ENCODE measurements around the gene DHRS2. TPM values are rescaled to one million over a fixed set of nuclear protein-coding genes. Genes with fewer than 3 reads are reported as not detected.
A peak's percentile ranks its signal among the peaks of the same experiment; 100 is the strongest.

DHRS2 gene
- total and polyA plus RNA-seq, 8 donors = 3.7 to 19.6 (median 6.7) TPM; not detected in 3

DNA sequence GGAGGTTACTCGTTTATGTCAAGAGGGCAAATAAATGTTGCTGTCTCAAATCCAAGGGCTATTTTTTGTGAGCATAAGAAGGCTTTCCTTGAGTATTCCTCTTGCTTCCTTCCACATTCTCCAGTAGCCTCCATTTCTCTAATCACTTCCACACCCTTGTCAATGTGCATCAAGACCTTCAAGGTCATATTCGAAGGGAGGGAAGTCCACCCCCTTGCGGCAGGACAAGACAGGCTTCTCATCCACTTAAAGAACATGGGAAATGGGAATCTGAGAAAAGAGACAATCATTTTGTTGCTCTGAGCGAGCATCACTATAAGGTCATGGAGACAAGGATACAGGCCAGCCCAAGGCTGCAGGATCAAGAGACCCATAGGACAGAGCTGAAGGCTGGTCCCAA is 13.2 kb upstream of the DHRS2 start:
- TF ChIP-seq POLR2A (IDR thresholded peaks at IDR 0.05) (no peak), POLR2AphosphoS5 (IDR thresholded peaks at IDR 0.05) (no peak), EP300 (IDR thresholded peaks at IDR 0.05) (no peak)
- TF ChIP-seq, protein P1, sequence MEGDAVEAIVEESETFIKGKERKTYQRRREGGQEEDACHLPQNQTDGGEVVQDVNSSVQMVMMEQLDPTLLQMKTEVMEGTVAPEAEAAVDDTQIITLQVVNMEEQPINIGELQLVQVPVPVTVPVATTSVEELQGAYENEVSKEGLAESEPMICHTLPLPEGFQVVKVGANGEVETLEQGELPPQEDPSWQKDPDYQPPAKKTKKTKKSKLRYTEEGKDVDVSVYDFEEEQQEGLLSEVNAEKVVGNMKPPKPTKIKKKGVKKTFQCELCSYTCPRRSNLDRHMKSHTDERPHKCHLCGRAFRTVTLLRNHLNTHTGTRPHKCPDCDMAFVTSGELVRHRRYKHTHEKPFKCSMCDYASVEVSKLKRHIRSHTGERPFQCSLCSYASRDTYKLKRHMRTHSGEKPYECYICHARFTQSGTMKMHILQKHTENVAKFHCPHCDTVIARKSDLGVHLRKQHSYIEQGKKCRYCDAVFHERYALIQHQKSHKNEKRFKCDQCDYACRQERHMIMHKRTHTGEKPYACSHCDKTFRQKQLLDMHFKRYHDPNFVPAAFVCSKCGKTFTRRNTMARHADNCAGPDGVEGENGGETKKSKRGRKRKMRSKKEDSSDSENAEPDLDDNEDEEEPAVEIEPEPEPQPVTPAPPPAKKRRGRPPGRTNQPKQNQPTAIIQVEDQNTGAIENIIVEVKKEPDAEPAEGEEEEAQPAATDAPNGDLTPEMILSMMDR (IDR thresholded peaks at IDR 0.05) = no peak
- no peak for DNase-seq
- Histone ChIP-seq H3K4me1 (peaks cover 0 to 4% (median 2%) of the 10 kb centered on the region in 4 donors), H3K27ac (no peak overlapping the region), H3K36me3 (no peaks in the 10 kb centered on the region), H3K9me3 (peaks cover 0 to 16% (median 4%) of the 10 kb centered on the region in 4 donors), H3K4me3 (no peak overlapping the region), H3K27me3 (no peaks in the 10 kb centered on the region)
- intact Hi-C loops (cut with DNase I; ENCODE audit: low total_unique reads) = no loop called here
- WGBS, 5 donors = 86 to 94% (median 88%) methylated on average over 4 of the region's 4 CpGs

DNA sequence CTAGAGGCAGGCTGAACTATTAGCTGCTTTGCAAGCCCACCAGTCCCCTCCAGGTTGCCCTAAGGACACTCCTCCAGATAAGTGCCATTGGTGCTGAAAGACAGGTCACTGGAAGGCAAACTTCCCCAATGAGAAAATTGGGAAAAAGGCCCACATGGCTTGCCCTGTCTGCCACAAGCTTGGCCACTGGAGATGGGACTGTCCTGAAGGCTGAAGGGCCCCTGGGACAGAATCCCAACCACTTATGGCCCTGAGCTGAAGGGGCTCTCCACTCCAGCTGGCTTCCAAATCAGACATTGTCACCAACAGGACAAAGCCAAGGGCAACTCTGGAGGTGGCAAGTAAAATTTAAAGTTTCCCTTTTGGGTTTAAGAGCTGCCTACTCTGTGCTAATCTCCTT is 12.2 kb upstream of the DHRS2 start:
- no peak overlapping the region for H3K4me3 ChIP-seq
- DNase-seq = peak in 1 of 2 donors; percentile 8
- H3K27me3 ChIP-seq = no peaks in the 10 kb centered on the region
- H3K36me3 ChIP-seq = no peaks in the 10 kb centered on the region
- peaks cover 0 to 16% (median 4%) of the 10 kb centered on the region in 4 donors for H3K9me3 ChIP-seq
- H3K27ac ChIP-seq = no peak overlapping the region
- intact Hi-C loops (cut with DNase I; ENCODE audit: low total_unique reads) = no loop called here
- H3K4me1 ChIP-seq = peaks cover 0 to 4% (median 2%) of the 10 kb centered on the region in 4 donors
- TF ChIP-seq POLR2A (IDR thresholded peaks at IDR 0.05) = no peak
- no peak for TF ChIP-seq EP300 (IDR thresholded peaks at IDR 0.05)
- TF ChIP-seq, protein P1 (IDR thresholded peaks at IDR 0.05) = no peak
- TF ChIP-seq POLR2AphosphoS5 (IDR thresholded peaks at IDR 0.05) = no peak

DNA sequence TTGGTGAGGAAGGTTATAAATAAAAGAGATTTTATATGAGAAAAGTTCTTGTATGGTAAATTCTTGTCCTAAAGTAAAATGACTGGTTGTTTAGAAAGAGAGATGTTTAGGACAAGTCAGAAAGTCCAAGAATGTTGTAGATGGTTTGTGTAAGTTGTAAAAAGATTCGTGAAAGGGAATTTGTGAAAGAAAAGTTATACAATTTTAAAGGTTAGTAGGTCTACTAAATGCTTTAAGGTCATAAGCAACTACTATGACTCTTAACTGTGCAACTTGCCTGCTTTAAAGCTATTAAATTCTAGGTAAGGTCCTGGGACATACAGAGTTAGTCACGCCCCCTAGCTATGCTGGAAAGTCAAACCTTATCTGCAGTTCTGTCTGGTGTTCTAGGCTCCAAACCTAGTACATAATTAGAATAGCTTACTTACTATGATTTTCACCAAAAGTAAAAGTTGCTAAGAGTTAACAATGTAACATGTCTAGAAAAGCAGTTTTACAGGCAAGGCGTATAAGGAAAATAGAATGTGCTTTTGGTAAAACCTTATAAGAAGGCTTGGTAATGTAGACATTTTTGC is 11.2 kb upstream of the DHRS2 start:
- no peaks in the 10 kb centered on the region for H3K27me3 ChIP-seq
- no peak for DNase-seq
- no peaks in the 10 kb centered on the region for H3K36me3 ChIP-seq
- no peak overlapping the region for H3K27ac ChIP-seq
- 90 to 96% (median 92%) methylated on average over 3 of the region's 3 CpGs for WGBS, 5 donors
- peaks cover 0 to 4% (median 2%) of the 10 kb centered on the region in 4 donors for H3K4me1 ChIP-seq
- H3K9me3 ChIP-seq = peaks cover 0 to 16% (median 4%) of the 10 kb centered on the region in 4 donors
- TF ChIP-seq, protein P1 (IDR thresholded peaks at IDR 0.05) = no peak
- no peak for TF ChIP-seq POLR2AphosphoS5 (IDR thresholded peaks at IDR 0.05)
- TF ChIP-seq EP300 (IDR thresholded peaks at IDR 0.05) = no peak
- no peak for TF ChIP-seq POLR2A (IDR thresholded peaks at IDR 0.05)
- H3K4me3 ChIP-seq = no peak overlapping the region
- intact Hi-C loops (cut with DNase I; ENCODE audit: low total_unique reads) = no loop called here

DNA sequence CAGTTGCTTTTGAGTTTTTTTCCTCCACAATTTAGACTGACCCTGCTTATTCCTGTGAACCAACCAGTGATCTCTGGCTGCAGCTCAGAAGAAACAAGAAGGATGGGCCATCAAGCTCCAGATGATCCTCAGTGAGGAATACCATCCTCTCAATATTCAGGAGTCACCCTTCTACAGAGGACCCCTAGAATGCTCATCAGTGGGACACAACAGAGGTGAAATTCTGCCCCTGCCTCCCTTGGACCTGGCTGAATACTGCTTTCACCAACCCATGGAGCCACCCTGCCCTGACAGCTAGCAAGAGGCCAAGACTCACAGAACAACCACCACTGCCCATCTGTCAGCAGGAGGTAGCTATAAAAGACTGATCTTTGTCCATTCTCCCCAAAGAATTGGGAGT is 9.2 kb upstream of the DHRS2 start:
- Histone ChIP-seq H3K27ac (no peak overlapping the region), H3K4me3 (no peak overlapping the region), H3K27me3 (no peaks in the 10 kb centered on the region), H3K9me3 (peaks cover 0 to 16% (median 4%) of the 10 kb centered on the region in 4 donors), H3K4me1 (peaks cover 5 to 10% (median 8%) of the 10 kb centered on the region in 4 donors), H3K36me3 (no peaks in the 10 kb centered on the region)
- intact Hi-C loops (cut with DNase I; ENCODE audit: low total_unique reads) = no loop called here
- TF ChIP-seq EP300 (IDR thresholded peaks at IDR 0.05) = no peak
- DNase-seq = no peak

DNA sequence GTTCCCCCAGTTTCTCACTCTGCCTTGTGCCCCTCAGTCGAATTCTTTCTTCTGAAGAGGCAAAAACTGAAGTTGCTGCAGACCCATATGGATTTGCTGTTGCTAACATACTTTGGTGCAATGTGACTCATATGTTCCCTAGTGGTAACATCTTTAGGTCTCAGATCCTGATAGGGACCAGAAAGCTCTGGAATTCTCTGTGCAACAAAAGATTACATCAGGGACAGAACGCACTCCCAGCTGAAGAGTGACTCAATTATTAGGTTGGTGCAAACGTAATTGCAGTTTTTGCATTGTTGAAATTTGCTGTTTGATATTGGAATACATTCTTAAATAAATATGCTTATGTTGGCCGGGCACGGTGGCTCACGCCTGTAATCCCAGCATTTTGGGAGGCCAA is 8.2 kb upstream of the DHRS2 start:
- TF ChIP-seq, protein P1 (IDR thresholded peaks at IDR 0.05) = no peak
- TF ChIP-seq EP300 (IDR thresholded peaks at IDR 0.05) (no peak), POLR2A (IDR thresholded peaks at IDR 0.05) (no peak), POLR2AphosphoS5 (IDR thresholded peaks at IDR 0.05) (no peak)
- 79 to 91% (median 82%) methylated on average over 6 of the region's 6 CpGs for WGBS, 5 donors
- no peak overlapping the region for H3K27ac ChIP-seq
- peaks cover 5 to 18% (median 14%) of the 10 kb centered on the region in 4 donors for H3K4me1 ChIP-seq
- intact Hi-C loops (cut with DNase I; ENCODE audit: low total_unique reads) = no loop called here
- H3K27me3 ChIP-seq = no peaks in the 10 kb centered on the region
- DNase-seq = no peak
- H3K9me3 ChIP-seq = peaks cover 0 to 16% (median 4%) of the 10 kb centered on the region in 4 donors
- no peaks in the 10 kb centered on the region for H3K36me3 ChIP-seq
- H3K4me3 ChIP-seq = no peak overlapping the region

Measured in stomach (tissue), 9 donors.